IPS-20b (cell line): ENCODE measurements around the gene ACOT11.

Source experiments
- H3K27ac ChIP-seq: one replicate; pipeline ENCODE4 v1.5.1; 2013; ENCODE audit warnings: low read length
- H3K27me3 ChIP-seq: 2 replicates; pipeline ENCODE4 v1.6.1; 2013; ENCODE audit warnings: mild to moderate bottlenecking, low read length, inconsistent platforms; ENCODE audit not compliant: insufficient read depth
- H3K36me3 ChIP-seq: 2 replicates; pipeline ENCODE4 v1.6.1; 2013; ENCODE audit warnings: low read depth, mild to moderate bottlenecking, inconsistent platforms, low read length, moderate library complexity; ENCODE audit not compliant: insufficient read depth
- H3K4me1 ChIP-seq: 2 replicates; pipeline ENCODE4 v1.6.1; 2013; ENCODE audit warnings: mild to moderate bottlenecking, control low read depth, inconsistent platforms, low read length, moderate library complexity; ENCODE audit not compliant: insufficient read depth
- H3K4me3 ChIP-seq: 2 replicates; pipeline ENCODE4 v1.5.1; 2013; ENCODE audit warnings: mild to moderate bottlenecking, low read length, inconsistent platforms
- H3K9ac ChIP-seq: 2 replicates; pipeline ENCODE4 v1.6.1; 2013; ENCODE audit warnings: low read depth, mild to moderate bottlenecking, inconsistent platforms, low read length, moderate library complexity
- H3K9me3 ChIP-seq: 2 replicates; pipeline ENCODE4 v1.6.1; 2013; ENCODE audit warnings: mild to moderate bottlenecking, low read depth, low read length, inconsistent platforms; ENCODE audit not compliant: insufficient read depth

Gene ACOT11

DNA sequence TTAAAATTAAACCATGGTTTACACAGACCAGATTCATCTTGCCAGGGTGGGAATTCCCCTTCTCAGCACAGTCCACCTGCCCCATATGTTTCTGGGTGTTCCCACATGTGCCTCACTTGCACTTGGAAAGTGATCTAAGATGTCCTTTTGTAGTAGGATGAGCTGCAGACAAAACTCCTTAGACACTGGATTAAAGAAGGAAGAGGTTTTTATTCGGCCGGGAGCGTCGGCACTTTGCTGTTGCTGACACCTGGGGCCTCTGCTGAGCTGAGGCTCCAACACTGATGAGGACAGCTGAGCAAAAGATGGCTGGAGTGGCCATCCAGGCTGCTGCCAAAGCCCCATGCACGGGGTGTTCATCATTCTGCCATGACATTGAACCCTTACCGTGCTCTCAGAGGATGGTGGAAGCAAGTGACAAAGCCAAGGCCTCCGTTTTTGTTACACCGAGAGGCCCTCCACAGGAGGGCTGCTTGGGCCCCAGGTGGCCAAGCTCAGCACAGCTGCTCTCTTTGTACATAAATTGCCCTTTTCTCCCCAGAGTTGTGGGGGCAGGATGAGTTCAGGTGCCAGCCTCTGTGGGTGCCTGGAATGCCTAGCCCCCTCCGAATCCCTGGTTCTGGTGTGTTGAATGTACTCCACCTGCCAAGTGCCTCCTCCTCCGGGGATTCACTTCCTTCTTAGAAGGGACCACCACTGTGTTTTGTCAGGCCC lies 7.3 kb upstream of the ACOT11 start:
- Histone ChIP-seq H3K9me3 (no peaks in the 10 kb centered on the region), H3K9ac (no peak overlapping the region), H3K27me3 (peaks cover 23% of the 10 kb centered on the region; the same call in 1 of the 2 replicates), H3K4me1 (peaks cover 13% of the 10 kb centered on the region), H3K4me3 (no peak overlapping the region), H3K27ac (no peak overlapping the region), H3K36me3 (no peaks in the 10 kb centered on the region)

DNA sequence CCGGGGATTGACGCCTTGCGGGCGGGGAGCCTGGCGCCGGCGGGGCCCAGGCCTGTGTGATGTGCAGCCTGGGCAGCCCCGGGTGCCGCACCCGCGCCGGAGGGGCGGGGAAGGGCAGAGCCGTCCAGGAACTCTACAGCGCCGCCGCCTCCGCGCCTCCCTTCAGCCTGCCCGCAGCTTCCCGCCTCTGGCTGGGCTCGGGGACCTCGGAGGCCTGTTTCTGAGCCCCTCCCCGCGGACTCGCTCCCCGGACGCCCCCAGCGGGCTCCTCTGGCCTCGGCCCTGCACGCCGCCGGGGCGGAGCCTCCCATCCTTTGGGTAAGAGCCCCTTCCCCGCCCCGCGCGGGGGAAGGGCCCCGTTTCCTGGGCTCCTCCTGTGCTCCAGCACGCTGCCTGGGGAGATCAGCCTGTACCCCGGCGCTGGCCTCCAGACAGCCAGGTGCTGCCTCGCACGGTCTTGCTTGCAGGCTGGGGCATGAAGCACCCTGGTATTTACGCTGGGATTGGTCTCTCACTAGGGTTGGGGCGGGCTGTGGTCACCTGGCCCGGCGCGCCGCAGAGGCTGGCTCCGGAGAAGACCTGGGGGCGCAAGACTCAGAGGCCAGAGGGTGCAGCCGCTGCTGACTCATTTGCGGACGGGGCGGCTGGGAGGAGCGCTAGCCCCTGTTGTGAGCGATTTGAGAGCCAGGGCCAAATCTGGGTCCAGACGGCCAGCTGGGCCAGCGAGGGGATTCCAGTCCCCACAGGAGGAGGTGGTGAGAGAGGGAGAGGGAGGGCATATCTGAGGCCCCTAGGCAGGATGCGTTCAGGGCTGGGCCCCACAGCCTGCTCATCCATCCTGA lies 5.7 kb upstream of the ACOT11 start:
- Histone ChIP-seq H3K4me3 (peak overlapping the region; percentile 73), H3K27ac (peak overlapping the region; percentile 21), H3K4me1 (peaks cover 13% of the 10 kb centered on the region), H3K9me3 (no peaks in the 10 kb centered on the region), H3K36me3 (no peaks in the 10 kb centered on the region), H3K27me3 (peaks cover 23% of the 10 kb centered on the region; the same call in 1 of the 2 replicates), H3K9ac (peak overlapping the region; percentile 72; the same call in 1 of the 2 replicates)

DNA sequence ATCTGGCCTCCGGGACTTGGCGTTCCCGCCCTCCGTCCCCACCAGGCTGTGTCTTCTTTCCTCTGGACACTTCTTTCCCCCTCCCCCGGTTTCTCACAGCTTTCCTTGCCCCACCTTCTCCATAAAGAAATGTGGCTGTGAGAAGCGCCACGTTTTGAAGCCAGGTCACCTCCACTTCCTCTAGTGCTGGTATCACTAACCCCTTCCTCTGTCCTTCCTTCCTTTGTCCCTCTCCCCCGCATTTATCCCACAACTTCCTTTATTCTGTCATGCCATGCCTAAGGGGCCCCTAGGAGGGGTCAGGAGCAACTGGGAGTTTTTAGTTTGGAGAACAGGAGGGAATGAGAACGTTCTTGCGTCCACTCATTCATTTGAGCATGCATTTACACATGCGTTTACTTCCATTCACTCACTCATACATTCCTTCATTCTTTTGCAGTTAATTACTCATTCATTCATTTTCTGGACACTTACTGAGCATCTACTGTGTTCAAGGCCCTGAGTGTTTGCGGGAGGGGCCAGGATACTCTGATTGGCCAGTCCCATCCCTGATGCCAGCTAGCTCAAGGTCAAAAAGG lies 5.0 kb upstream of the ACOT11 start:
- peak overlapping the region; percentile 72; the same call in 1 of the 2 replicates for H3K9ac ChIP-seq
- no peaks in the 10 kb centered on the region for H3K36me3 ChIP-seq
- H3K4me3 ChIP-seq: peak overlapping the region; percentile 73
- H3K9me3 ChIP-seq: no peaks in the 10 kb centered on the region
- H3K27ac ChIP-seq: peak overlapping the region; percentile 21
- H3K4me1 ChIP-seq: peaks cover 13% of the 10 kb centered on the region
- peaks cover 23% of the 10 kb centered on the region; the same call in 1 of the 2 replicates for H3K27me3 ChIP-seq

DNA sequence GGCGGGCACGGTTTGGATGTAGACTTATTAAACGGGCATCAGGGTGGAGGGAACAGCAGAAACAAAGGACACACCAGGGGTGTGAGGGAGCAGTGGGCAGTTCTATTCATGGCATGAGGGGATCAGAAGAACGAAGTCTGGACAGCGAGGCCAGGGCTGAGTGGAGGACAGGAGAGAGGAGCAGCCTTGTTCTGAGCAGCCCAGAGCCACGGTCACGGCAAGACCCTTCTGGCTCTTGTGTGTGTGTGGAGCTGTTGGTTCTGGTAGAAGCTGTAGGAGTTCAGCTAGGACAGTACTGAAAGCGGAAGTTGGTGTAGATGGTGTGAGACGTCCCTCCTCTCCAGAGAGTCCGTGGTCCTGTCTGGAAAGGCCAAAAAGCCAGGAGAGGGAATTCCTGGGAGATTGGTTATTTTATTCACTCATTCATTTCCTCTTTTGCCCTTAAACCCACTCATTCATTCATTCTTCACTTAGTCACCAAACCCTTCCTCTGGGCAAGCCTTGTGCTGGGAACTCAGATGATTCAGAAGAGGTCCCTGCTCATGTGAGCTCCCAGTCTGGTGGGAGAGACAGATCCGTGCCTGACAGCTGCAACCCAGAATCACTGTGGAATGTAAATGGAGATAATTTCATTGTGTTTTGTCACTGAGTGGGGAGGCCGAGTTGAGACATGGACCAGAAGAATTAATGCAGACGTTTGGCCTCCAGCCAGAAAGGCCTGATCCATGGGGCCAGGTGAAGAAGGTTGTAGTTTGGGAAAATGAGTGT lies 4.1 kb upstream of the ACOT11 start:
- no peaks in the 10 kb centered on the region for H3K36me3 ChIP-seq
- no peak overlapping the region for H3K4me3 ChIP-seq
- H3K4me1 ChIP-seq: peaks cover 17% of the 10 kb centered on the region
- H3K9me3 ChIP-seq: no peaks in the 10 kb centered on the region
- H3K27me3 ChIP-seq: peaks cover 23% of the 10 kb centered on the region; the same call in 1 of the 2 replicates
- H3K27ac ChIP-seq: no peak overlapping the region
- H3K9ac ChIP-seq: no peak overlapping the region

DNA sequence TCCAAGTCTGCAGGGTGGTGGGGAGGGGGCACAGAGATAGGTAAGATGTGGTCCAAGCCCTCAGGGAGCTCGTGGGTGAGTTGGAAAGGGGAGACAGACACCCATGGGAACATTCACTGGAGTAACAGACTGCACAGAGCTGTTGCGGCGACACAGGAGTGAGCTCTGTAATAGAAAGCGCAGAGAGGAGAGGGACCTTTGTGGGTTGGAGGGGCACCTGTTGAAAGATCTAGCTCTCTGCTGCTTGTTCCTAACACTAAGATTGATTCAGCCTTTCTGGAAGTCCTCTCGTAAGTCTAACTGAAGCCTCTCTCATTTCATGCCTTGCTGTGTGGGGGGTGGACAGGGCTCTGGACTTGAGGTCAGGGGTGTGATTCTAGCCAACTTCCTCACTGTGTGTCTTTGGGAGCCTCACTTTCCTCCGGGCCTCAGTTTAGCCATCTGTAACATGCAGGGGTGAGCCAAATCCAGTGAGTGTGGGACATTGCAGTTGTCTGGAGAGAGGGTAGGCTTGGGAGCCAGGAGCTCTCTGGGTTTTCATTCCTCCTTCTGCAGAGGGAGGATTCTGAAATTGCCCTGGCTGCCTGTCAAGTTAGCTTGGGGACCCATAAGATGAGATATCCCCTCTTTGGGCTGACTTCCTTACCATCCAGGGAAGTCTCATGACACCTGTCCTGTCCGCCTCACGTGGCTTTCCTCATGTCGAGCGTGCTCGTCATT lies 2.0 kb upstream of the ACOT11 start:
- no peak overlapping the region for H3K4me3 ChIP-seq
- H3K36me3 ChIP-seq: no peaks in the 10 kb centered on the region
- no peaks in the 10 kb centered on the region for H3K9me3 ChIP-seq
- no peak overlapping the region for H3K9ac ChIP-seq
- H3K27ac ChIP-seq: no peak overlapping the region
- H3K27me3 ChIP-seq: peaks cover 15% of the 10 kb centered on the region; the same call in 1 of the 2 replicates
- peaks cover 10% of the 10 kb centered on the region; the same call in 1 of the 2 replicates for H3K4me1 ChIP-seq

DNA sequence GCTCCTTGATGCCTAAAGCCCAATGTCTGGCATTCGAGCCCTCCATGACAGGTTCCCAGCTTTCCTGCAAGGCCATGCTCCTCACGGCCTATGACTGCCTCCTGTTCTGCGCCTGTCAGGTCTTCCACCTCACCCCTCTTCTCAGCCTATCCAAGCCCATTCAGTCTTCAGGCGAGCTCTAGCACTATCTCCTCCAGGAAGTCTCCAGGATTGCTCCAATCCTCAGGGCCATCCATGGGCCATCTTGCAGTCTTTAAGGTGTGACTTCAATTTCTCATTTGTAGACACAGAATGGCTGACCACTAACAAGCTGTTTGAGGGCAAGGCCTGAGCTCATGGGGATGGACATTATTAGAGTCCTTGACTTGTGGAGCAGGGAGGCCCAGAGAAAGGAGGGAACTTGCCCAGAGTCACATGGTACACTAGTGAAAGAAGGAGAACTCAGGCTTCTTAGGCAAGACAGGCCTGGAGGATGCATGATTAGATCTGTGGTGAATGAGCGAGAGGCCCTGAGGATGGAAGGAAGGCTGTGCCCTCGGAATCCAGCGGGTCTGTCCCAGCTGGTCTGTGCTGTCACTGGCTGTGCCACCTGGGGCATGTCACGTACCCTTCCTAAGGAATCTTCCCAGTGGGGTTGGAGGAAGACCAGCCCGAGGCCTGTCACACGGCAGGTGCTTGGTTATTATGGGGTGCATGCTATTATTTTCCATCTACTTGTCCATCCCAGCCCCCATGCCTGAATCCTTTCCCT lies 1.2 kb upstream of the ACOT11 start:
- Histone ChIP-seq H3K27me3 (peaks cover 10% of the 10 kb centered on the region; the same call in 1 of the 2 replicates), H3K4me1 (peaks cover 9% of the 10 kb centered on the region; the same call in 1 of the 2 replicates), H3K4me3 (no peak overlapping the region), H3K9ac (no peak overlapping the region), H3K9me3 (no peaks in the 10 kb centered on the region), H3K27ac (no peak overlapping the region), H3K36me3 (no peaks in the 10 kb centered on the region)

DNA sequence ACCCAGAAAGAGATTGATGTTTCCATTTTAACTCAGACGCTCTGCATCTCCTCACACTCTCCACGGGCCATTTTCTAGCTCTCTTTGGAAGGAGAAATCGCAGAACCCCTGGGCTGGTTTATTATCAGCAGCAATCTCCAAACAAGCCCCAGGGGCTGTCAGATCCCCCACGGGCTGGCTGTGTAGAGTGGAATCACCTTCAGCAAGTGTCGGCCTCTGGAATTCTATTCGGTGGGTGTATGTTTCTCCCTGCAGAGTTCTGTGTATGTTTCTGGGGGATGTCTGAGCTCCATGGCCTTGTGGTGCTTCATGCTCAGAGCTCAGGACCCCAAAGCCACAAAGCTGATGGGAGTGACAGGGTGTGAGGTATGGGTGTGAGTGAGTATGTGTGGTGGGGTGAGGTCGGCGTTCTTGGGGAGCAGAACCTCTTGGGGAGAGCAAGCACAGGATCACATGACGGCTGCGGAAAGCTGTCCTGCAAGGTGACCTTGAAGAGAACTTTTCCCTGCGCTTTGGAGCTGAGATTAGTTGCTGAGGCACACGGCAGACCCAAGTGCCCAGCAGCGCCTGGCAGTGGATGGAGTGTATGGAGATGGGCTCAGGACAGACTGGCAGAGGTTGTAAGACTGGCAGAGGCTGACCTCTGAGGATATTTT lies 489 bp downstream of the ACOT11 start:
- no peak overlapping the region for H3K27ac ChIP-seq
- no peak overlapping the region; the same call in none of the 2 replicates for H3K9ac ChIP-seq
- H3K4me1 ChIP-seq: peaks cover 4% of the 10 kb centered on the region; the same call in 1 of the 2 replicates

DNA sequence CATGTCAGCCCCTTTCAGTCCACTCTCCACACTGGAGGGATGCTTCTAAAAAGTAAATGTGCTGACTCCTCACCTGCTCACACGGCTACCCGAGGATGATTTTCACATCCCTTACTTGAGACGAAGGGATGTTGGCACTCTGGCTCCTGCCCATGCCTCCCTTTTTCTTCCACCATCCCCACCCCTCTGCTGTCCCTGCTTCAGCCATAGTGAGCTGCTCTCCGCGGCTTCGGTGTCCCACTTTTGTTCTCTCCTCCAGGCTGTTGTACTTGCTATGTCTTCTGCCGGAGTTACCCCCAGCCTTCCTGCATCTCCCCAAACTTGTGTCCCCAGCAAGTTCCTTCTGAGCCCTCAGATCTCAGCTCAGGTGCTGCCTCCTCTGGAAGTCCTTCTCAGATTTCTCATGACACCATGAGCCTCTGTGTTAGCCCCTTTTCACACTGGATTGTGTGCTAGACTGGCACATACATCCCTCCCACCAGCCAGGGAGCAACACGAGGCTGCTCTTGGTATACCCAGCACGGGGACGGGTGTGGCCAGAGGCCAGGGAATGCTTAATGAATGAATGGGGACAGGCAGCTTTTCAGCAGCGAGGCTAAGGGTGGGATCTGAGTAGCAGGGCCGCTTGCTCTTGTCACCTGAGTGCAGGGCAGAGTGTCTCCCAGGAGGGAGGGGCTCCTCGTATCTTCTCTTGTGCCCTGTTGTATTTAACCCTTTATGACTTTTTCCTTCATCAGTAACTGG lies 1.3 kb downstream of the ACOT11 start:
- Histone ChIP-seq H3K27me3 (no peaks in the 10 kb centered on the region), H3K9ac (no peak overlapping the region), H3K4me3 (no peak overlapping the region), H3K27ac (no peak overlapping the region), H3K4me1 (0 out of 2 replicates have a peak, but pooled peaks cover 4% of the 10 kb centered on the region), H3K9me3 (no peaks in the 10 kb centered on the region), H3K36me3 (no peaks in the 10 kb centered on the region)

More for the DNA sequence above, 489 bp downstream of the ACOT11 start:
- Histone ChIP-seq H3K27me3 (peaks cover under 1% of the 10 kb centered on the region; the same call in 1 of the 2 replicates), H3K9me3 (no peaks in the 10 kb centered on the region), H3K4me3 (no peak overlapping the region), H3K36me3 (no peaks in the 10 kb centered on the region)

DNA sequence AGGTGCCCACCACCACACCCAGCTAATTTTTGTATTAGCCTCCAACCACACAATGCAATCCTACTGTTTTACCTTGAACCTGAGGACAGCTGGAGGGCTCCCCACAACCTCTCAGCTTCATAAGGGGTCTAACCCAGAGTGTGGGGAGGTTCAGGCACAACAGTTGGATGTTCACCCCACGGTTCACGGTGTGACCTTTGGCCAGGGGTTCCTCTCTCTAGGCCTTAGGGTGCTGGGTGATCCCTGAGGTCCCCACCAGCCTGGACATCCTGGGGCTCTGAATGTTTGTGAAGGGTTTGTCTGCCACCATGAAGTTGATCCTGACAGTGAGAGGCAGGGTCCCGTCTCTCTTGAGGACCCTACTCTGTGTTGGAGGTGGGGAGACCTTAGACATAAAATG lies 3.9 kb downstream of the ACOT11 start:
- no peaks in the 10 kb centered on the region for H3K36me3 ChIP-seq
- H3K9ac ChIP-seq: no peak overlapping the region

More for the DNA sequence above, 3.9 kb downstream of the ACOT11 start:
- Histone ChIP-seq H3K27ac (no peak overlapping the region), H3K4me3 (no peak overlapping the region), H3K4me1 (0 out of 2 replicates have a peak, but pooled peaks cover 4% of the 10 kb centered on the region), H3K27me3 (no peaks in the 10 kb centered on the region), H3K9me3 (no peaks in the 10 kb centered on the region; the same call in 1 of the 2 replicates)
